WERI-Rb-1 (cell line): ENCODE measurements around the gene POLG2.

Source experiments
- DNase-seq: peaks from one replicate; pipeline ENCODE4 v3.0.0-alpha.2; 2020
- H3K27ac ChIP-seq: fragments of 250-450 bp; sonication (Bioruptor Pico); 2 replicates; pipeline ENCODE4 v1.5.1; 2020; ENCODE audit warnings: mild to moderate bottlenecking, moderate library complexity
- H3K27me3 ChIP-seq: fragments of 250-450 bp; sonication (Bioruptor Pico); 2 replicates; pipeline ENCODE4 v1.5.1; 2021; ENCODE audit warnings: mild to moderate bottlenecking, low read depth, moderate library complexity; ENCODE audit not compliant: insufficient read depth, severe bottlenecking
- H3K36me3 ChIP-seq: fragments of 250-450 bp; sonication (Bioruptor Pico); 2 replicates; pipeline ENCODE4 v1.5.1; 2020; ENCODE audit warnings: mild to moderate bottlenecking, moderate library complexity
- H3K4me3 ChIP-seq: 2 replicates; pipeline ENCODE4 v1.5.1; 2011; ENCODE audit warnings: low read depth, mild to moderate bottlenecking, control low read depth, low read length
- H3K9me3 ChIP-seq: fragments of 250-450 bp; sonication (Bioruptor Pico); 2 replicates; pipeline ENCODE4 v1.5.1; 2021; ENCODE audit warnings: mild to moderate bottlenecking, moderate library complexity; ENCODE audit not compliant: severe bottlenecking
- CTCF ChIP-seq: IDR thresholded peaks from 2 replicates; pipeline ENCODE4 v1.5.1; 2011; ENCODE audit warnings: low read depth, mild to moderate bottlenecking, control low read depth, inconsistent platforms, low read length

The POLG2 gene

DNA sequence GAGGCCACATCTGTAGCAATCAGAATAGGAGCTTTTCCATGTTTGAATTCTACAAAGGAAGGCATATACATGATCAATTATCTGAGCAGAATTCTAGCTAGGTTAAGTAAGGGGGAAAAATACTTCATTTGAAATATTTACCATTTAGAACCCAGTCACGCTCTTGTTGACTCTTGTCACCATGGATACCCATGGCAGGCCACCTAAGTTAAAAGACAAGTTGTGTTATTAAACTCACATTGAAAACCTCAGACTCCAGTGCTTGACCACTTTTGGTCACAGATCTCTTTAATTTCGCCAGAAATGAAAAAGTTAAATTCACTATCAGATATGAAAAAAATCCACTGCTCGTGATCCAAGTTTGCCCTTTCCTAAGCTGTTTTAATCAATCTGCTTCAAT, 5.2 kb upstream of the POLG2 start:
- no peak for DNase-seq
- TF ChIP-seq CTCF, result no peak
- H3K27me3 ChIP-seq, result no peaks in the 10 kb centered on the region
- H3K27ac ChIP-seq, result no peak overlapping the region
- peaks cover 77% of the 10 kb centered on the region for H3K36me3 ChIP-seq
- H3K9me3 ChIP-seq, result no peaks in the 10 kb centered on the region
- H3K4me3 ChIP-seq, result no peak overlapping the region

DNA sequence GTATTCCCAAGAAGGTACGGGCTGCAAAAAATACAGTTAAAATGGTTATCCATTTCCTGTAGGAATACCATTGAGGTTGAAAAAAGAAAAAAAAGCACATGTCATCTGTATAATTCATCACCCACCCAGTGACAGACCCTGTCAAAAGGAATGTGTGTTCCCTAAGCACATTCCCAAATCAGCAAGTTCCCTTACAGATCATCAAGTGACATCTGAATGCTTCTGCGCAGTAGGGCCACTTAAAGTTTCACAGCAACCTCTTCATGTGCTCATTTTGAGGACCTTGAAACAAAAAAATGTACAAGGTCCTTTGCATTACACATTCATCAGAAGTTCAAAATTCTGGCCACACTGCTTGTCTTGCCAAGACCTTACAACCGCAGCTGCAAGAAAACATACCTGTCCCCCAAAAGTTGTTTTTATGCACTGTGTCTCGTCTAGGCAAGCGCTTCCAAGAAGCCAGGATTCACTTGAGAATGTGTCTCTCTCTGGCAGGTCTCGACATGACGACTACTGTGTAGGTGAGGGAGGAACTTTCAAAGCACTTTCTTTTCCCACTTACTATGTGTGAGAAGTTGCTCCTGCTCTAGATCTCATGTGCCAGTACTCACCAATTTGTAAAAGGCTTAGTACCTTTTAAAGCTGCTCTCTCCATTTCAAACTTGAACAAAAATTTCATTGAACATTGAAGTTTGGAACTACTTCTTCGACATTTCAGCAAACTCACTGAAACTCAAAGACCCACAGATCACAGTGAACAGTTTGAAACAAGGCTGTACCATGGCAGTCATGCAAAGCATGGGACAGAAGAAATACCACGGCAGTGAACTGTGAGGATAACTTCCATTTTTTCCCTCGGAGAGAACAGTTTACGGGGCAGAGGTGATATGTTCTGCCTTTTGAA, 4.3 kb upstream of the POLG2 start:
- Histone ChIP-seq H3K27me3 (no peaks in the 10 kb centered on the region), H3K9me3 (no peaks in the 10 kb centered on the region), H3K4me3 (no peak overlapping the region), H3K27ac (no peak overlapping the region), H3K36me3 (peaks cover 77% of the 10 kb centered on the region)
- TF ChIP-seq CTCF, result no peak
- no peak for DNase-seq

DNA sequence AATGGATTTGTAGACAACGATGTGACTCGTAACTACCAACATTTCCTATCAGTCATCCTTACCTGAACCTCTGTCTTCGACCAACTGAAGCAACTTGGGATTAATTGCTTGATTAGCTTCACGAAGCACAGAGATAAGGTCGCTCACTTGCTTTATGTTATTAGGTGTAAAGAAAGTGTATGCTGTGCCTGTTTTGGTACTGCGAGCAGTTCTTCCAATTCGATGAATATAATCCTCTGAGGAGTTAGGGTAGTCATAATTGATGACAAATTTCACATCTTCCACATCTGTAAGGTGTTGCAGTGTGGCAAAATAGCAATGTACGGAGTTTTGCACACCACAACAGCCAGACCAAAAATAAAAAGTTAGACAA, 3.6 kb upstream of the POLG2 start:
- DNase-seq, result no peak
- peaks cover 74% of the 10 kb centered on the region for H3K36me3 ChIP-seq
- no peak for TF ChIP-seq CTCF
- no peak overlapping the region for H3K4me3 ChIP-seq
- H3K27ac ChIP-seq, result no peak overlapping the region
- H3K27me3 ChIP-seq, result no peaks in the 10 kb centered on the region
- H3K9me3 ChIP-seq, result no peaks in the 10 kb centered on the region

- Histone ChIP-seq H3K36me3 (peaks cover 69% of the 10 kb centered on the region), H3K27ac (no peak overlapping the region), H3K4me3 (no peak overlapping the region), H3K27me3 (no peaks in the 10 kb centered on the region), H3K9me3 (no peaks in the 10 kb centered on the region)
- no peak for DNase-seq
- no peak for TF ChIP-seq CTCF
These were observed 3.1 kb upstream of the POLG2 start for GRCh38 chr17:64499805-64500486.

DNA sequence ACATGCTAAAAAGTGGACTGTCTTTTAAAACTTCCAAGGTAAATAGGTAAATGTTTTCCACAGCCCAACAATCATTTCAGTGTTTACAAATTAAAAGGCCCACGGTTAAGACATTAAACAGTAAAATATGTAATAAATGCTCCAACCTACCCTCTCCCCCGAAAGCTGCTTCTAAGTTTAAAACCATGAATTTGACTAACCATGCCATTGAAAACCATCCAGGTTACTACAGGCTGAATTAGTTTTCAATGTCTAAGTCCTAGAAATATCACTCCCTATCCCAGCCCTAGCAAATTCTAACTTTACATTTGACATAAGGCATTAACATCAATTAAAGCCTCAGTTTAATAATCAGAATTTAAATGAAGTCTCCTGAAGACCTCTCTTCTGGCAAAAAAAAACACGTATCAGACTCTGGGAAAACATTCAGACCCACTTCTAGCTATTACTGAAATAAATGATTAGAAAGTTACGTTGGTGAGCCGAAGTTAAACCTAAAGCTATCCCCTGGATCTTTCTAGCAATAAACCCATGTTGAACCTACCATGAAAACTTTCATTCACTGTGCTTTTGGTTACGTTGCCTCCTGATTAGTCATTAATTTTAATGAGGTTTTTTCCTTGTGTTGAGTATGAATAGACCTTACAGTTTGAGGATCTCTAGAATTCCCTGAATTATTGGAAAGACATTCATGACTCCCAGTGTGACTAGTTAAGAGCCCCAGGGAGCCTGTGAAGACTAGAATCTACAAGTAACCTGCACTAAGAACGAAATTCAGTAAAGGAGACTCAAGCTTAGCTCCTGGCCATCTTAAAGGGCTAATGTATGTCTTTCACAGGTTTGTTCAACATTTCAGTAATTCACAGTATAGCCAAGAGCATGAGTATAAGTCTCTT, 1.7 kb upstream of the POLG2 start:
- Histone ChIP-seq H3K27me3 (no peaks in the 10 kb centered on the region), H3K36me3 (peaks cover 63% of the 10 kb centered on the region), H3K4me3 (no peak overlapping the region), H3K27ac (peak overlapping the region; percentile 4; the same call in 1 of the 2 replicates), H3K9me3 (no peaks in the 10 kb centered on the region)
- no peak for TF ChIP-seq CTCF
- no peak for DNase-seq
